Measurements from ENCODE around the gene RSPO3.
"Not testable (repeated sequence)": the region's sequence is repeated elsewhere in the genome, so short reads cannot be mapped to it uniquely, and the experiment has no call there.

The RSPO3 gene, protein sequence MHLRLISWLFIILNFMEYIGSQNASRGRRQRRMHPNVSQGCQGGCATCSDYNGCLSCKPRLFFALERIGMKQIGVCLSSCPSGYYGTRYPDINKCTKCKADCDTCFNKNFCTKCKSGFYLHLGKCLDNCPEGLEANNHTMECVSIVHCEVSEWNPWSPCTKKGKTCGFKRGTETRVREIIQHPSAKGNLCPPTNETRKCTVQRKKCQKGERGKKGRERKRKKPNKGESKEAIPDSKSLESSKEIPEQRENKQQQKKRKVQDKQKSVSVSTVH

GRCh38 chr6:127118298-127119101 lies at the start of gene RSPO3:
Gene RSPO3, plus strand, starts transcription at chr6:127118671. Its CDS starts 522 bp downstream, at chr6:127119193.
- no peak for DNase-seq (ENCODE audit: low spot score)

DNA sequence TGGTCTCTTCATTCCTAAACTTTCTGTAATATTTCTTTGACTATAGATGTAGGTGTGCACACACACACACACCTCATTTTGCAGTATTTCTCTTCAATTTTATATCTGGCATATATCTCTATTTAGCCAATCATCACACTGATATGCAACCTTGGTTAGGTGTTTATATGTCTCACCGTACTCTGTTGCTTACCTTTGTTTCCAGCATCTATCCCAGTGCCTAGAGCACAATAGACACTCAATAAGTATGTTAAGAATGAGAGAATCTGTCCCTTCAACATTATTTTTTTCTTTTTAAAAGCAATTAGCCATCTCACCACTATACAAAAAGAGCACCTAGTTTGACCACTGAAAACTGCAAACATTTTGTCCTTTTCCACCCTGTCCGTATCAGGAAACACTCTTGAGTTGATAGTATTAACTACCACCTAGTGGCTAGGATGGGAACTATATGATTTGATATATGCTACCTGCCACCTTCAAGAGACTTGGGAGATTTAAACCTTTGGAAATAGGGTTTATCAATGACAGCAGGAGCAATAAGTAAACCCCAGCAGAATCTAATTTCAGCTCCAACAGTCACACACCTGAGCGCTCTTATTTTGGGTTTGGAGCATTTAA lies 48.7 kb upstream of the RSPO3 start:
- DNase-seq (ENCODE audit: low spot score): peak; percentile 30

GRCh38 chr6:127073222-127073621 lies 45.2 kb upstream of the RSPO3 start:
- no peak for DNase-seq (ENCODE audit: low spot score)

DNA sequence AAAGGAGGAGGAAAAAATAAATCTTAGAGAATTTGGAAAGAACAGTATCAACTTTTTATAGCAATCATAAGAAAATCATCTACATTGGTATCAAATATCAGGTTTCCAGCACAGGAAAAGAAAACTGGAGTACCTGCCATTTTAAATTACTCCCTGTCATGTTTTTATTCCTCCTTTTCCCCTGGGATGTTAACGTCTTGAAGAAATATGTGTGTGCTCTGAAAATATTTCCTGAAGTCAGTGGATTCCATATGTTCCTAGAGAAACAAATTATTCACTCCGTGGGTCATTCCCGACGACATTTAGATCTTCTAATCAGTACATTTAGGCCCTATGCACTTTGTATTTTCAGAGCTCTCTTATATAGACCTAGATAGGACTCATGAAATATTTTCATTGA lies 42.0 kb upstream of the RSPO3 start:
- DNase-seq (ENCODE audit: low spot score): no peak

GRCh38 chr6:127077886-127078285 lies 40.6 kb upstream of the RSPO3 start:
- DNase-seq (ENCODE audit: low spot score): no peak

DNA sequence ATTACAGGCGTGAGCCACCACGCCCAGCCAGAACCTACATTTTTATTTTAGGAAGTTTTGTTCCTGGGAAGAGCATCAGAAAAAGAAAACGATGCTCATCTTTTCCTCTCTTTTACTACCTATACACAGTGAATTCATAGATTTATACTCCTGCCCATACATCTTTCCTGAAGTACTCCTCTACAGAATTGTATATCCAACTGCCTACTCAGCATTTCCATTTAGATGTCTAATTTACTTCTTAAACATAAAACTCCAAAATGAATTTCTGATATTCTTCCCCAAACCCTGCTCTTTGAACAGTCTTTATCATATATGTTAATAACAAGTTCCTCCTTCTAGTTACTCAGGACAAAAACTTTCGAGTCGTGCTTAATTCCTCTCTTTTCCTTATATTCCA lies 39.8 kb upstream of the RSPO3 start:
- DNase-seq (ENCODE audit: low spot score): no peak

GRCh38 chr6:127079681-127080080 lies 38.8 kb upstream of the RSPO3 start:
- no peak for DNase-seq (ENCODE audit: low spot score)

GRCh38 chr6:127080081-127080480 lies 38.4 kb upstream of the RSPO3 start:
- DNase-seq (ENCODE audit: low spot score): no peak

GRCh38 chr6:127083231-127083962 lies 35.1 kb upstream of the RSPO3 start:
- no peak for DNase-seq (ENCODE audit: low spot score)

- no peak for DNase-seq (ENCODE audit: low spot score)
Measured at GRCh38 chr6:127083963-127084310, 34.5 kb upstream of the RSPO3 start.

DNA sequence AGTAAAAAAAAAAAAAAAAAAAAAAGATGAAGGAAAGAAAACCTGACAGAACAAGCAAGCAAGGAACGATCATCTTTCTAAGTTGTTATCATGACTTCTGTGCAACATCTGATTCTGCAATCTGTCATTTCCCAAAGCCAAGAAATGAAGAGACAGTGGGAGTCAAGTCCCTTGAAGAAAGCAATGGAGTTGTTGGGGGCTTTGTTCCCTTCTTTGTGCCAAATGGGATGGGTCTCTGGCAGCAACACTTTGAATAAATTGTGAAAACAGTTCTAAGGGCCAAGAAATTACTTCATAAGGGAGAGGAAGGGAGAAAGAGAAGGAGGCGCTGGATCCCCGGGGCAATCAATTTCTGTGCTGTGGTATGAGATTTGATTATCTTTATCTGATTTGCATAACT lies 33.3 kb upstream of the RSPO3 start:
- no peak for DNase-seq (ENCODE audit: low spot score)

GRCh38 chr6:127090051-127090450 lies 28.4 kb upstream of the RSPO3 start:
- no peak for DNase-seq (ENCODE audit: low spot score)

DNA sequence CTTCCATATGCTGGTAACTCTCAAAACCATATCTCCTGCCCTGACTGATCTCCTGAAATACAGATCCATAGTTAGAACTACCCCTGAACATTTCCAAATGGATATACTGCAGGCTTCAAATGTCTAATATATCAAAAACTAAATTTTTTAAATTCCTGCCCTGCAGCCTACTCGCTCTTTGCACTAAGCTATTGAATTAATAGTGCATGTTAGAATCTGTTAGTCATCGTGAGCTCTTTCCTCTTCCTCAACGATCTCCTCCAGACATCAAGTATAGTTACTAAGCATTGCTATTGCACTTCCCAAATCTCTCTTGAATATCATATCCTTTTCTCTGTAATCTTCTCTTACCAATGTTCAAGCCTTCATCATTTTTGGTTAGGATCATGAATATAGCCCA lies 26.0 kb upstream of the RSPO3 start:
- no peak for DNase-seq (ENCODE audit: low spot score)

DNA sequence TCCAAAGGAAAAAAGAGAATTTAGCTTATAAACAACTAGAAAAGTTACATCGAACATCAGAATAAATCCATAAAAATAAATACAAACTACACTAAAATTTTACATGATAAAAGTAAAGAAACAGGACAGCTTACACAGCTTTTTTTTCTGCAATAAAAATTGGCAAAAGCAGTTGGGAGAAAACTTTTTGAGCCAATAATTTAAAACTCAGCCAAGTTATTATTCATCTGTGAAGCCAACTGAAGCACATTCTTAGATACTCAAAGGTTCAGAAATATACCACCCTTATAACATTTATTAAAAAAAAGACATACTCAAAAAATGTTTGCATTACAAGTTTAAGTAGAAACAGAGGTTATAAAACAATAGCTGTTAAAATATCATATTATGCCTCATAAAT lies 23.7 kb upstream of the RSPO3 start:
- no peak for DNase-seq (ENCODE audit: low spot score)

- DNase-seq (ENCODE audit: low spot score): no peak
Measured at GRCh38 chr6:127096167-127096566, 22.3 kb upstream of the RSPO3 start.

DNA sequence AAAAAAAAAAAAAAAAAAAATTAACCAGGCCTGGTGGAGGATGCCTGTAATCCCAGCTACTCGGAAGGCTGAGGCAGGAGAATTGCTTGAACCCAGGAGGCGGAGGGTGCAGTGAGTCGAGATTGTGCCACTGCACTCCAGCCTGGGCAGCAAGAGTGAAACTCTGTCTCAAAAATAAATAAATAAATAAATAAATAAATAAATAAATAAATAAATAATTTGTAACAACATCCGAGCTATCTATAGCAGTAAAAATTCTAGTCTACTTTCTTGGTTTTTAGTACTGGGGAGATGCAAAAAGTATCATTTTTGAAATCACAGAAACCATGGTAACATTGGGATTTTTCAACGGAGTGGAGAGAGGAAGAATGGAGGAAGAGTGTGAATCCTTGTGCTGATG lies 21.0 kb upstream of the RSPO3 start:
- not testable (repeated sequence) for DNase-seq (ENCODE audit: low spot score)

- peak; percentile 15 for DNase-seq (ENCODE audit: low spot score)
Measured at GRCh38 chr6:127100510-127101140, 17.8 kb upstream of the RSPO3 start.

DNA sequence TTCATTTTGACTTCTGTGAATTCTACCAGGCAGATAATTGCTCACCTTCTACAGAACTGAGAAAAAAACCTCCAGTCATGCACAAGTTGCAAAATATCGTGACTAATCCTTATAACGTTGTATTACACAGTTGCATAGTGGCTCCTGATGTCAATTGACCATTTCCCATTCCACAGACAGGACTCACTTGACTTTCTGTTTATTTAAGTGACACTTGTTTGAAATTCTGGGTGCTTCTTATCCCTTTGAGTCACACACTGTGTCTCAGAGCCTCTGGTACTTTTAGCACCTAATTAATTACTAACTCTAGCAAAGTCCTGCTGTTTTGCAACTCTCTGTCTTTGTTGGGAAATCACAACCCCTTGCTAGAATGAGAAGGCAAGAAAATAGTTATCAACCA lies 16.2 kb upstream of the RSPO3 start:
- no peak for DNase-seq (ENCODE audit: low spot score)

- no peak for DNase-seq (ENCODE audit: low spot score)
Measured at GRCh38 chr6:127102859-127103258, 15.6 kb upstream of the RSPO3 start.

DNA sequence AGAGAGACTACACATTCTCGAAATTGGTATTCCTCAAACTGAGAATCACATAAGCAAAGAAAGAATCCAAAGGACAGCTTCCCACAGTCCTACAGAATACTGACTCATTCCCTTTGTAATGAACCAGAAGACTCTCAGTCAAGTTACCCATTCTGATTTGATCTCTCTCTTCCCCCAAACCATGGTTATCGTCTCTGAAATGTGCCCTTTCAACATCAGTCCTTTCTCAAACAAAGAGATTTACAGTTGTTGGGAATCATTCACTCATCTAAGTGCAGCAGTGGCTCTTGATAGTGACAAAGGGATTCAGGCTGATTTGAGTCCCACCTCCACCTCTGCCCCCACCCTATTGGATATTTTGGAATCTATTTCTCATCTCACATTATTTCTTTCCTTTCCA lies 15.0 kb upstream of the RSPO3 start:
- DNase-seq (ENCODE audit: low spot score): no peak

- DNase-seq (ENCODE audit: low spot score): no peak
Measured at GRCh38 chr6:127107916-127108315, 10.6 kb upstream of the RSPO3 start.

GRCh38 chr6:127110712-127111111 lies 7.8 kb upstream of the RSPO3 start:
- DNase-seq (ENCODE audit: low spot score): no peak

Measured in SW480 (cell line).